Glomerular visceral epithelial cell (primary cell): Measurements from ENCODE around the gene ATF4.

Source experiments
- DNase-seq: peaks from one replicate; pipeline ENCODE4 v3.0.0-alpha.2; 2016; ENCODE audit errors: extremely low spot score

The ATF4 gene

DNA sequence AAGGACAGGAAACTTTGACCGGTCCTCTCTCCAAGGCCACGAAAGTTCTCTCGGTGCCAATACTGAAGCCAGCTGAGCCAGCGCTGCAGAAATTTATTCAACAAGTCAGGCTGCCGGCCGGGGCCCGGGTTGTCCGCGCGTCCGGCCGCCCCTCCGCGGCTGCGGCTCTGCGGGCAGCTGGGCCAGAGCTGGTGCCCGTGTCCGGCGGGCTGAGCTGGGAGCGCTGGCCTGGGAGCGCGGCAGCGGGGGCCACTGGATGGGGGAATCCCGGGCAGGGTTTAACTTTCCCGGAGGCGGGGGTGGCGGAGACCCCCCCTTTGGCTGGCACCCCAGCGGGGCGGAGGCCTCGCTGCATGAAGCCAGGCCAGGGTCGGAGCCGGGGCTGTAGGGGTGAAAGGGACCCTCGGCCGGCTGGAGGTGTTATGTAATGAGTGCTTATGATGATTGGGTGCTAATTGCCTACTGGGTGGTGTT is 37.9 kb downstream of the ATF4 start:
- DNase-seq, result no peak

DNA sequence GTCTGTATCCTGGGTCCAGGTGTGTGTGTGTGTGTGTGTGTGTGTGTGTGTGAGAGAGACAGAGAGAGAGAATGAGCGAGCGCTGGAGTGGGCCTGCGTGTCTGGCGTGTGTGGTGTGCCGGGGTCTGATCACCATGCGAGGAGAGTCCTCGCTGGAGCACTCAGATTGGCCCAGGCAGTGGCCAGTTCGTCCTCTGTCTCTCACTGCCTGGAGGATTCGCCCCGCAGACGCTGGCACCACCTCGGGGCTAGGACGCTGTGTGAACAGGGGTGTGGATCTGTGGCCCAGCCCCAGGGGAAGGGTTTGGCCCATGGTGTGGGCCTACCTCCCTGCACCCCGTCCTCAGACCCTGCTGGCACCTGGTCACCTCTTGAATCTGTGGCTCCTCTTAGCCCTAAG is 38.6 kb downstream of the ATF4 start:
- no peak for DNase-seq

DNA sequence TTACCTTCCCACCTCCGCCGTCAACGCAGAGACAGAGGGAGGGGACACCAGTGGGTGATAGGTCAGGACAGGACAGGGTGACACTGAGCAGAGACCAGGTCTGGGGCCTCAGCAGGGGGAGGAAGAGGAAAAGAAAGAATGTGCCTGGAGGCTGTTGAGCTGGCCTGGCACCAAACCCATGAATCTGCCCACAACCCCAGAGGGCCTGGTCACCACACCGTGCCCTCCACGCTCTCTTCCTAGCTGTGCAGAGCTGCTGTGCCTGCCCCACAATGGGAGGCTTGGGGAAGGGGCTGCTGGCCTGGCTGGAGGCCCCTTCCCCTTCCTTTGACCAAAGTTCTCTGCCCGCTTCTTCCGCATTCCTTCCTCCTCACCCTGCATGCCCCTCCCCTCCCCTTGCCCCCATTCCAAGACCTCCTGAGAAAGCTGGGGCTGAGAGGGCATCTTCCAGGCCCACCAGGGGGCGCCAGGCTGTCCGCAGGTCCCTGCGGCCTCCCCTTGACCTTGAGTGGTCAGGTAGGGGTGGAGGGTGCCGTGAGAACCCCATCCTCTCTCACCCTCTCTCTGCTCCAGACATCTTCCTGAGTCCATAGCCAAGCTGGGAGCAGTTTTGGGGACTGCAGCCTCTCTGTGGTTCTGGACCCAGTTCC is 39.2 kb downstream of the ATF4 start:
- DNase-seq, result peak; percentile 11

DNA sequence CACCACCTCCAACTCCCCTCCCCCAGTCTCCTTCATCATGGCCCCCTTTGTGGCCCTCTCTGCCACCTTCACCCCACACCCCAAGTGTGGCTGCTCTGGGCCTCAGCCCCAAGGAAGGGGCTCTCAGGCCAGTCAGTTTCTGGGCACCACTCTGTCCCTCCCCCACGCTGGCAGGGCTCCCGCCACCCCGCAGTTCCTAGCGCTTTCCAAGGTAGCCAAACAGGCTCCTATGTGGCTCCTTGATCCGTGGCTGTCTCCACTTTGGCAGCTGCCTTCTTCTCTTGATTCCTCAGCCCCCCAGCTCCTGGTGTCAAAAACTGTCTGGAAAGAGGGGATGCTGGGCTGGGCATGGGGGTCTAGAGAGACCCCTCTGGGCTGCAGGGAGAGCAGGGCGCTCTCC is 39.8 kb downstream of the ATF4 start:
- no peak for DNase-seq

DNA sequence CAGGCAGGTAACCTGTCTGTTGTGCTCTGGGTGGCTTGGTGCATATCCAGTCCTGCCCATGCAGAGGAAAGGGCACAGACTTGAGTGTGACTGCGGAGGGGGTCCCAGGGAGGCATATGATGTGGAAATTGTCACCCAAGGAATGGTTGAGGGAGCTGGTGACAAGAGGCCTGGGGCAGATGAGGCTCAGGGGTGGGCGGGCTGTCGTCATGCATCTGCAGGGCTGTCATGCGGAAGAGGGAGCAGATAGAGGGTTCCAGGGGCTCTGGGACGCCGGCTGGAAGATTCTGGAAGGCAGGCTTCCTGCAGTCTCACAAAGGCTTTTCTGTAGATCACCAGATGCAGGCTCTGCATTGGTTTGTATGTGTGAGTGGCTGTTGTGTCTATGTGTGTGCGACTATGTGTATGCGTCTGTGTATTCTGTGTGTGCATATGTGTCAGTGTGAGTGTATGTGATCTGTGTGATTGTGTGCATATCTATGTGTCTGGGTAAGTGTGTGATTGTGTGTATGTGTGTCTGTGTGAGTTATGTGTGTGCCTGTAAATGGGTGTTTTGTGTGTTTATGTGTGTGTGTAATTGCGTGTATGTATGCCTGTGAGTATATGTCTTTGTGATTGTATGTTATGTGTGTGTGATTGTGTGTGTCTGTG is 42.6 kb downstream of the ATF4 start:
- no peak for DNase-seq

DNA sequence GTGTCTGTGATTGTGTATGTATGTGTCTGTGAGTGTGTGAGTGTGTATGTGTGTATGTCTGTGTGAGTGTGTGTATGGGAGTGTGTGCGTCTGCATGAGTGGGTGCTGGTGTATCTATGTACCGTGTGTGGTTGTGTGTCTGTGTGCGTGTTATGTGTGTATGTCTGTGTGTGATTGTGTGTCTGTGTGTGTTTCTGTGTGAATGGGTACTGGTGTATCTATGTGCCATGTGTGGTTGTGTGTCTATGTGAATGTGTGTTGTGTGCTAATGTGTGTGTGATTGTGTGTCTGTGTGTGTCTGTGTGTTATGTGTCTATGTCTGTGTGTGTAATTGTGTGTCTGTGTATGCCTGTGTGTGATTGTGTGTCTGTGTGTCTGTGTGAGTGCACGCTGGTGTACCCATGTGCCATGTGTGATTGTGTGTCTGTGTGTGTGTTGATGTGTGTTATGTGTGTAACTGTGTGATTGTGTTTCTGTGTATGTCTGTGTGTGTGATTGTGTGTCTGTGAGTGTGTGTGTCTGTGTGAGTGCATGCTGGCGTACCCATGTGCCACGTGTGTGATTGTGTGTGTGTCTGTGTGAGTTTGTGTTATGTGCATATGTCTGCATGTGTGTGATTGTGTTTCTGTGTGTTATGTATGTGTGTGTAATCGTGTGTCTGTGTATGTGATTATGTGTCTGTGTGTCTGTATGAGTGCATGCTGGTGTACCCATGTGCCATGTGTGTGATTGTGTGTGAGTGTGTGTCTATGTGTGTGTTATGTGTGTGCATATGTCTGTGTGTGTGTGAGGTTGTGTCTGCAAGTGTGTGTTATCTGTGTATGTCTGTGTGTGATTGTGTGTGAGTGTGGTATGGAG is 43.4 kb downstream of the ATF4 start:
- no peak for DNase-seq

DNA sequence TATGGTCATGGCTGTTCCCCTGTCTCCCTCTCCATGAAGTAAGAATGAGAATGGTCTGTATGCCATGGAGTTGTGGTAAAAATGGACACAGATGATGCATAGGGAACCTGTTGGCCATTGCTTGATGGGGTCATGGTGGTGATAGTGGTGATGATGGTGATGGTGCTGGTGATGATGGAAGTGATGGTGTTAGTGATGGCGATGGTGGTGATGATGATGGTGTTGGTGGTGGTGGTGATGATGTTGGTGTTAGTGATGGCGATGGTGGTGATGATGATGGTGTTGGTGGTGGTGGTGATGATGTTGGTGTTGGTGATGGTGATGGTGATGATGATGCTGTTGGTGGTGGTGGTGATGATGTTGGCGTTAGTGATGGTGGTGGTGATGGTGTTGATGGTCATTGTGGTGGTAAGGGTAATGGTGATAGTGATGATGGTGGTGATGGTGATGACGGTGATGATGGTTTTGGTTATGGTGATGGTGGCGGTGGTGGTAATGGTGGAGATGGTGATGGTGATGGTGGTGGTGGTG is 45.1 kb downstream of the ATF4 start:
- no peak for DNase-seq

DNA sequence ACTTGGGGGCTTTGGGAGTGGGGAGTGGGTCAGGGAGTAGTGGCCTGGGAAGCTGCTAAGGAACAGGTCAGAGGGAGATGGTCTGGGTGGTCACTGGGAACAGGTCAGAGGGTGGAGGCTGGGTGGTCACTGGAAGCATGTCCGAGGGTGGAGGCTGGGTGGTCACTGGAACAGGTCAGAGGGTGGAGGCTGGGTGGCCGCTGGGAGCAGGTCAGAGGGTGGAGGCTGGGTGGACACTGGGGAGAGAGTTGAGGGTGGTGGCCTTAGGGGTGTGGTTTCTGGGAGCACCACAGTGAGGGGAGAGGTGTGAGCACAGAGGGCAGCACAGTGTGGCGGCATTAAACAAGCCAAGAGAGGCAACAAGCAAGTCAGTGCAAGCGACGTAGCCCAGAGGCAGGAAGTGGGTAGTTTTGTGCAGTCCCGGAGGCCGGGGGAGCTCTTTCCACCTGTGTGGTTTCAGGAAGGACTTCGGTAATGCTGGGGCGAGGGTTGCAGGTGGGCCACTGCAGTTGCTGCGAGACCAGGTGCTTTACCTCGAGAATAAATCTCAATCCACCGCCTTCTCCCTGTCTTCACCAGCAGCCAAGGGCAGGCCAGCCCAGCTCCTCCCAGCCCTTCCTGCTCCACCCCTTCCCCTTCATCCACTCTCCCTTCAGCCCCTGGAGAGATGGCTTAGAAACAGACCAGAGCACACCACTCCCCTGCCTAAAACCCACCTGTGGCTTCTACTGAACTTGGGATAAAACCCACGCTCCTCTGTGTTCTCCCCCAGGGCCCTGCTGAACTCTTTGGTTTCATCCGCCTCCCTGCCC is 47.0 kb downstream of the ATF4 start:
- DNase-seq, result no peak

DNA sequence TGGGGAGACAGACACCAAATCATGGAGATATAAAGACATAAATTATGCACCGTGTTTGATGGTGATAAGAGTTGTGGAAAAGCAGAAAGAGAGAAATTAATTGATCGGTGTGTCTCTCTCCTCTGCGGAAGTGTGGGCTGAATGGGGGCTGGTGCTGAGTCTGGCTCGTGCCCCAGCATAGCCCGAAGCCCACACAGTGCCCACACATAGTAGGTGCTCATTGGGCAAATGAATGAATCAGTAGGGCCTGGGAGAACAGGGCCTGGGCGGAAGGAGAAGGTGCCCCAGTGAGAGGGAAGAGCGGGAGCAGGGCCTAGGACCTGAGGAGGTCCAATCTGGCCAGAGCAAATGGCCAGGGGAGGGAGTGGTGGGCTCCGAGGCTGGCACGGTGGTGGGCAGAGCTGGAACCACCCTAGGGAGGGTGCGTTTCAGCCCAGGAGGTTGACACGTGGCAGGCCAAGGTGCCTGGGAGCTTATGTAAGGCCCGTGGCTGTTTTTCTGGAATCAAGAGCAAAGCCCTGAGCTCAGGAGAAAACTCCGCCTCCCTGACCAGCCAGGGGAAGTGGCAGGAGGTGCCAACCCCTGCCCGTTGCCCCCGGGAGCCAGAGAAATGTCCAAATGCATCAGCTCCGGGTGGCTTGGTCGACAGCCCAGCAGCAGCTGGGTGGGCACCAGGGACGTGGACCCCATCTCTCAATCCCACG is 48.1 kb downstream of the ATF4 start:
- DNase-seq, result no peak

DNA sequence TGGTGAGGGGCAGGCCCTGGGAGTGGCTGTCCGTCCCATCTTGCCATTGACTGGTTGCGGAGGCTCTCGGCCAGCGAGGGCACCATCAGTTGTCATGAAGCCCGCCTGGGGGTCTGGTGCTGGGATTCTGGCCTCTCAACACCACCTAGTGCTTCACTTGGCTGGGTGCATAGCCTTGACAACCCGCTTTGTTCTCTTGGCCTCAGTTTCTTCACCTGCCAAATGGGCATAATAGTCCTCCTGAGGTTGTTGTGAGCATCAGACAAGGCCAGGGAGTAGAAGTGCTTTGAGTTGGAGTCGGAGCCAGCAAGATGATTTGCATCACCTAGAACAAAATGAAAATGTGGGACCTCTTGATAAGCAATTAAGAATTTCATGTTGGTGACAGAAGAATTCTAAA is 48.7 kb downstream of the ATF4 start:
- no peak for DNase-seq

DNA sequence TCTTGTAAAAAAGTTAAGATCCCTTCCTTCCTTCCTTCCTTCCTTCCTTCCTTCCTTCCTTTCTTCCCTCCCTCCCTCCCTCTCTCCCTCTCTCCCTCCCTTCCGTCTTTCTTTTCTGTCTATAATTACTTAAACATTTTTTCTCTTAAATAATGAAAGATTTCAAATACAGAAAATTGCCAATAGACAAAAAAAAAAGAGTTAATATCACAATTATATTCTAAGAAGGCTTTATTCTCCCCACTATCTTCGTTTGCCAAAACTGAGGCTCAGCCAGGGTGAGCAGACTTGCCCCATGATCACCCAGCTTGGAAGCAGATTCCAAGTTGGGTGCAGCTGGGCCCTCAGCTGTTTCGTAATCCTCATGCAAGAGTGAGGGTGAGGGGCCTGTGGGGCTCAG is 49.9 kb downstream of the ATF4 start:
- no peak for DNase-seq

DNA sequence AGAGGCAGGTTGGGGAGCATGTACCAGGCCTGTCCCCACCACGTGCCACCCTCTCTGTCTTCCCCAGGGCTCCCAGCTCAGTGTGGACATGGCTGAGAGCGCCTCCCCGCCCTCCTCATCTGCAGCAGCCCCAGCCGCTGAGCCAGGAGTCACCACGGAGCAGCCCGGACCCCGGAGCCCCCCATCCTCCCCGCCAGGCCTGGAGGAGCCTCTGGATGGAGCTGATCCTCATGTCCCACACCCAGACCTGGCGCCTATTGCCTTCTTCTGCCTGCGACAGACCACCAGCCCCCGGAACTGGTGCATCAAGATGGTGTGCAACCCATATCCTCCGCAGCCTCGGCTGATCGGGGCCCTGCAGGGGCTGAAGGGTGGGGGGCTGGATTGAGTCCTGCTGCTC is 50.3 kb downstream of the ATF4 start, which contains the start of gene CACNA1I:
Gene CACNA1I, plus strand, starts transcription at position 89 of the 400 bp plus-strand sequence. Its CDS starts 0 bp downstream, at position 89.
- DNase-seq, result no peak

DNA sequence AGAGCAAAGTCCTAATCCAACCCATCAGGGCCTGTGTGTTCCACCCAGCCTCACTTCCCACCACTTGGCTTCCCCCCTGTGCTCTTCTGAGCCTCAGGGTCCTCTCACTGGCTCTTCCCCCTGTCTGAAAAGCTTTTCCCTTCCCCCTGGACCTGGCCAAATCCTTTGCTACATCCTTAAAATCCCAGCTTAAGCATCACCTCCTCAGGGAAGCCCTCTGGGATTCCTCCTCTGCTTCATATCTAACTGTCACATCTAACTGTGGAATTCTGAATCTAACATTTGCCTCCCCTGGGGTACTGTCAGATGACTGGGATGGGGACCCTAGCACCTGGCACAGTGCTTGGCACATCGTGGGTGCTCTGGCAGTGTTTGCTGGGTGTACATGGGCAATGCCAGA is 51.2 kb downstream of the ATF4 start:
- no peak for DNase-seq
